HG03521 (cell line): ENCODE measurements around the gene STK32C.

Experiments
- ATAC-seq: cut with Tn5 transposase; IDR thresholded peaks from one replicate; pipeline ENCODE4 v1.9.1; 2021; ENCODE audit warnings: mild to moderate bottlenecking, moderate library complexity; ENCODE audit not compliant: unreplicated experiment

Gene STK32C

GRCh38 chr10:132289439-132289838 lies 18.3 kb downstream of the STK32C start:
- ATAC-seq, result no peak

GRCh38 chr10:132283604-132284382 lies 24.0 kb downstream of the STK32C start:
- no peak for ATAC-seq

GRCh38 chr10:132282667-132283603 lies 24.8 kb downstream of the STK32C start:
- no peak for ATAC-seq

- ATAC-seq, result no peak
Measured at GRCh38 chr10:132281915-132282666, 25.7 kb downstream of the STK32C start.

GRCh38 chr10:132280646-132281074 lies 27.1 kb downstream of the STK32C start:
- no peak for ATAC-seq

GRCh38 chr10:132279873-132280645 lies 27.7 kb downstream of the STK32C start:
- ATAC-seq, result no peak

GRCh38 chr10:132277311-132277741 lies 30.4 kb downstream of the STK32C start:
- ATAC-seq, result no peak

GRCh38 chr10:132276706-132277105 lies 31.0 kb downstream of the STK32C start:
- ATAC-seq, result no peak

- ATAC-seq, result no peak
Measured at GRCh38 chr10:132276179-132276675, 31.5 kb downstream of the STK32C start.

GRCh38 chr10:132275426-132276178 lies 32.1 kb downstream of the STK32C start:
- no peak for ATAC-seq

GRCh38 chr10:132274986-132275385 lies 32.8 kb downstream of the STK32C start:
- no peak for ATAC-seq

GRCh38 chr10:132274581-132274980 lies 33.2 kb downstream of the STK32C start:
- no peak for ATAC-seq

GRCh38 chr10:132273966-132274365 lies 33.8 kb downstream of the STK32C start:
- no peak for ATAC-seq

GRCh38 chr10:132273304-132273944 lies 34.3 kb downstream of the STK32C start:
- no peak for ATAC-seq

- ATAC-seq, result no peak
Measured at GRCh38 chr10:132272231-132272971, 35.3 kb downstream of the STK32C start.

- ATAC-seq, result no peak
Measured at GRCh38 chr10:132271458-132272230, 36.1 kb downstream of the STK32C start.

GRCh38 chr10:132270721-132271457 lies 36.9 kb downstream of the STK32C start:
- ATAC-seq, result no peak
